GM18873 (cell line): Measurements from ENCODE around the gene TENM3.

Experiments
- ATAC-seq: cut with Tn5 transposase; IDR thresholded peaks from one replicate; pipeline ENCODE4 v1.9.1; 2021; ENCODE audit warnings: mild to moderate bottlenecking, moderate library complexity, moderate number of reproducible peaks; ENCODE audit not compliant: unreplicated experiment, low FRiP score

Gene TENM3

GRCh38 chr4:182320092-182320491, 76.9 kb downstream of the TENM3 start:
- ATAC-seq: no peak

GRCh38 chr4:182320580-182320979, 77.4 kb downstream of the TENM3 start:
- no peak for ATAC-seq

GRCh38 chr4:182324282-182324681, 81.1 kb downstream of the TENM3 start:
- no peak for ATAC-seq

- ATAC-seq: no peak
Measured at GRCh38 chr4:182325397-182325796, 82.2 kb downstream of the TENM3 start.

- ATAC-seq: no peak
Measured at GRCh38 chr4:182325848-182326255, 82.7 kb downstream of the TENM3 start.

- ATAC-seq: no peak
Measured at GRCh38 chr4:182328505-182328904, 85.3 kb downstream of the TENM3 start.

- ATAC-seq: no peak
Measured at GRCh38 chr4:182337366-182337765, 94.2 kb downstream of the TENM3 start.

GRCh38 chr4:182338063-182338462, 94.9 kb downstream of the TENM3 start:
- ATAC-seq: no peak

- no peak for ATAC-seq
Measured at GRCh38 chr4:182338746-182339145, 95.5 kb downstream of the TENM3 start.

GRCh38 chr4:182339221-182339641, 96.0 kb downstream of the TENM3 start:
- ATAC-seq: no peak

- no peak for ATAC-seq
Measured at GRCh38 chr4:182343453-182343852, 100.3 kb downstream of the TENM3 start.

- no peak for ATAC-seq
Measured at GRCh38 chr4:182344968-182345367, 101.8 kb downstream of the TENM3 start.

- ATAC-seq: no peak
Measured at GRCh38 chr4:182346250-182346649, 103.0 kb downstream of the TENM3 start.

GRCh38 chr4:182346675-182347375, 103.6 kb downstream of the TENM3 start:
- ATAC-seq: no peak

- no peak for ATAC-seq
Measured at GRCh38 chr4:182348779-182349326, 105.7 kb downstream of the TENM3 start.

GRCh38 chr4:182350041-182350440, 106.8 kb downstream of the TENM3 start:
- no peak for ATAC-seq

- no peak for ATAC-seq
Measured at GRCh38 chr4:182351485-182351884, 108.3 kb downstream of the TENM3 start.

- no peak for ATAC-seq
Measured at GRCh38 chr4:182354106-182354505, 110.9 kb downstream of the TENM3 start.

GRCh38 chr4:182354867-182355266, 111.7 kb downstream of the TENM3 start:
- no peak for ATAC-seq

- ATAC-seq: no peak
Measured at GRCh38 chr4:182367153-182367552, 124.0 kb downstream of the TENM3 start.

- ATAC-seq: no peak
Measured at GRCh38 chr4:182369211-182369610, 126.0 kb downstream of the TENM3 start.

- ATAC-seq: no peak
Measured at GRCh38 chr4:182370491-182370890, 127.3 kb downstream of the TENM3 start.
